Measurements from ENCODE around the gene HMX1.

Gene HMX1

DNA sequence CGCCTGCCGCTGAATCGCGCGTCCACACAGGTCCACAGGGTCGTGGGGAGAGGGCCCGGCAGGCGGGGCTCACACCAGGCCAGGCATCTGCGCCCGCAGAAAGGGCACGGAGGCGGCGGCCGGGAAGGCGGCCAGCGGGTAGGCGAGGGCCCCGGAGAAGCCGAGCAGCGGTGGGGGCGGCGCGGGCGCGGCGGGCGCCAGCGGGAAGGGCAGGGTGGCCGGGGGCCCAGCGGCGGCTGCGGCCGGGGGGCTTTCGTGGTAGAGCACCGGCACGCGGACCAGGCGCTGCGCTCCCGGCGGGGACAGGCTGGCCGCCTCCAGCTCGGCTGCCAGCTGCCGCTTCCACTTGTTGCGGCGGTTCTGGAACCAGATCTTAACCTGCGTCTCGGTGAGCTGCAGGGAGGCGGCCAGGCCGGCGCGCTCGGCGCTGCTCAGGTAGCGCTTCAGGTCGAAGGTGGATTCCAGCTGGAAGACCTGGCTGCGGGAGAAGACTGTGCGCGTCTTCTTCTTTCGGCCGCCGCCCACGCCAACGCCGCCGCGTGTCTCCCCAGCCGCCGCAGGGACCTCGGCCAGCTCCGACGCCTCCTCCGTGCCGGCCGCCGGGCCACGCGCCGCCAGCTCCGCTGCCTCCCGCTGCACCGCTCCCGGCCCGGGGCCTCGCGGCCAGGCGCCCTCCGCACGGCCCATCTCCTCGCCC lies 3.9 kb downstream of the HMX1 start:
- no peak for DNase-seq

- no peak for DNase-seq
Measured at GRCh38 chr4:8866828-8867623, 4.6 kb downstream of the HMX1 start.

DNA sequence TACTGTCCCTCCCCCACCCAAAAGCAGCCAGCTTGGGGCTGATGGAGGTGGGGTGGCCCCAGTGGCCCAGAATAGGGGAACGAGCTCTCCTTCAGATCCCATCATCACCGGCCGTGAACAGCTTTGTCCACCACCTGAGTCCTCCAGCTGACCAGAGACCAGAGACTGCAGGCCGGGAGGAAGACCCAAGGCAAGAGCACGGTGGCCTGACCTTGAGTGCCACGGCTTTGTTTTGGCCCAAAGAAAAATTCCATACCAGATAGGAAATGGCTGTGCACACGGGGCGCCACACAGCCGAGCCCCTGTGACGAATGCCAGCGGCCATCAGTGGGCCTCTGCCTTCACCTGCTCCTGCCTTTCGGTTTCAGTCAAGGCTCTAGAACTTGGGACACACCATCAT lies 5.2 kb downstream of the HMX1 start:
- DNase-seq = no peak

GRCh38 chr4:8865681-8866310 lies 5.8 kb downstream of the HMX1 start:
- DNase-seq = no peak

- DNase-seq = no peak
Measured at GRCh38 chr4:8864912-8865680, 6.5 kb downstream of the HMX1 start.

DNA sequence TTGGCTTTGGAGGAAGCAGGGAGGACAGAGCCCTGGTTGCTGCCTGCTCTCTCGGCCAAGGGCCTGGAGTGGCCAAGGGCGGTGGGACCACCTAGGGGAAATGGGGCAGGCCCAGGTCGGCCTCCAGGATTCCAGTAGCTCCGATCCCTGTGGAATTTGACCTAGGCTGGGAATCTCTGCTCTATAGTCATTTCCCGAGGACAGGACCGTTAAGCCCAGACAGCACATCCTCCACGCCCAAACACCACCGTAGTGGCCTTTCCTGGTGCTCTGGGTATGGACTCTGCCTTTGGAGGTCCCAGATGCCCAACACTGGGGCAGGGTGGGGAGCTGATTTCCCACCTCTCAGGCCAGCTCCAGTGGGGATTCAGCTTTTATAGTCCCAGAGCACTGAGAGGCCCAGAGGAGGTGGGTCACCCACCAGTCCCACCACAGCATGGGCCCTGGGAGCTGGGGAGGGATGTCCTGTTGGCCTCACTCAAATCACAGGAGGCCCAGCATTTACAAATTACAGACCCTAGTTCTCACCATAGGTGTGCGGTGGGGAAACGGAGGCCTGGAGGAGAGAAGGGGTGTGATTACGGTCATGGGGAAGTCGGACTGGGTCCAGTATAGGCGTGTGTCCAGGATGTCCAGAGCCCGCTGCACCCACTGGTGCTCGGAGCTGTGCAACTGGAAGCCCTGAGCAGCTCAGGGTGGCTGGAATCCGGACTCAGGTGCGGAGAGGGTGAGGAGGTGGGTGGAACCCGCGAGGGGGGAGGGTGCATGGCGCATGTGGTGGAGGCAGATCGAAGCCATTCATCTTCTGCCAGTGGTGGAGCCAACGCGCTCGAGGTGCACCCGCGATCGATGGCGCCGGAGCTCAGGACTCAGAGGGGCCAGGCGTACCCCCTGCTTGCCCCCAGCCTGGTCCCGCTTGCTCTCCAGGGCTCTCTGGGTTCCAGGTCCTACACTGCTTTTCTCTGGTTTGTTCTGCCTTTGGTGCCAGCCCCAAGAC lies 7.7 kb downstream of the HMX1 start:
- DNase-seq = no peak

- DNase-seq = no peak
Measured at GRCh38 chr4:8862800-8863685, 8.6 kb downstream of the HMX1 start.

DNA sequence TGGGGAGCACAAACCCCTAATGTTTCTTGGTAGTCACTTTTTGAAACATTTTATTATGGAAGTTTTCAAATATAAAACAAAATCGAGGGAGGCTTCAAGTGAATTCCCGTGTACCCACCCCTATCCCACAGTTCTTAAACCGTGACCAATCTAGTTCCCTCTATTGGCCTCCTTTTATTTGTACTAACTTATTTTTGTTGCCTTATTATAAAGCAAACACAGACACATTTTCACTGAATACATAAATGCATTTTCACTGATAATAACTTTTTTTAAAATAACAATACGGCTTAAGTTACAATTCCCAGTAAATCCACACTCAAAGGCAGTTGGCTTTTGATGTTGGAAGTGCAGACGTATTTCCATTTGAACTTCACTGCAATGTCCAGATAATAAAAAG lies 9.3 kb downstream of the HMX1 start:
- DNase-seq = no peak

DNA sequence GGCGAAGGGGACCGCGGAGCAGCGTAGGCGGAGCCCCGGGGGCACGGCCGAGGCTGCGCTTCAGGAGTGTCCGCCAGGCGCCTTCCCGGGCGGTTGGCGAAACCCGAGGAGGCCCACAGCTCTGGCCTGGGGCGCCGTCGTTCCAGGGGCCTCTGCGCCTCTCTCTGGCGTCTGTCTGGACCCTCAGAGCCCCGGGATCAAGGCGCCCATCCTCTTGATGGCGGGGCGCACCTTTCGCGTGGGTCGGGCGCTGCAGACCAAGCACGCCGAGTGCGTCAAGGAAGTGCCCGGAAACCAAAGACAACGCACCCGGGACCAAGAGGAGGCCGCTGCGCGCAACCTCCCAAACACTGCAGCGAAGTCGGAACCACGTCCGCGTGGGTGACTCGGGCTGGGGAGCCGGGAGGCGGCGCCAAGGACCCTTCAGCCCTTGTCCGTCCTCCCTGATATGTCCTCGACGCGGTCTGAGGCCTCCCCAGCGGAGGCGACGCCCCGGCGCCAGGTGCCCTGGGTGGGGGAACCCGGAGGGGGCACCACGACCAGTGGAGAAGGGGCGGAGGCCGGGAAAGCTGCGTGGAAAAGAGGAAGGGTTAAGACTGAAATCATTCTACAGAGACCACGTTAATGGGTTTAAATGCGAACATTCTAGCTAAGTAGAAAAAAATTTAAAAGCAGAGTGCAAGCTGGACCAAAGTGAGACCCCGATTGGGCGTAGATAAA lies 9.9 kb downstream of the HMX1 start:
- no peak for DNase-seq

- no peak for DNase-seq
Measured at GRCh38 chr4:8860892-8861575, 10.6 kb downstream of the HMX1 start.

DNA sequence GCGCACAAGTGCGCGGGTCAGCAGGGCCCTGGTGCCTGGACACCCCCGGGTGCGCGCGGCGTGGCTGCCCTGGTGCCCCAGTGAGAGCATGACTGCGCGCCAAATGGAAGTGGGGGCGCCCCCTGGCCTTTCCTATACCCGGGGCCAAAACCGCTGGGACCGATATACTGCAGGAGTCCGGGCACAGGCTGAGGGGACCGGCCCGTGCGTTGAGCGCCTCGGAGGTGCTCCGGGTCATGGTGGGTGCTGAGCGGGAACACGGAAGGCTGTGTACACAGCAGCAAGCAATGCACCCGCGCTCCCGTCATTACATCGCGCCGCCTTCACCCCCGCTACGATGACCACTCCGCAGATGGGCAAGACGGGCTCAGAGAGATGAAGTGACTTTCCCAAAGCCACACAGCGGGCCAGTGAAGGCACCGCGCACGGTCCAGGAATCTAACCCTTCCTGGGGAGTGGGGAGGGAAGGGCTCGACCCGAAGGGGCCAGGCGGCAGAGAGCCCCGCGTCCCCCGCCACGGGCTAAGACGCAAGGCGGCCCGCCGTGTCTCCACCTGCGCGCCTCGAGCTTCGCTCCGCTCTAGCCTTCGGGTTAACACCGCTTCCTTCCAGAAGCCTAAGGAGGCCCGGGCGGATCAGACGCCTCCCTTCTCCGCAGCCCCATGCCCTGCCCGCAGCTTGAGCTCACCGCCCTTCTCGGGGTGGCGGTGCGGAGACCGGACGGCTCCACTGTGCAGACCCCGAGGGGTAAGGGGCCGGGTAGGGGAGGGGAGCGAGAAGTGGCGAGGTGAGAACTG lies 11.3 kb downstream of the HMX1 start:
- no peak for DNase-seq

DNA sequence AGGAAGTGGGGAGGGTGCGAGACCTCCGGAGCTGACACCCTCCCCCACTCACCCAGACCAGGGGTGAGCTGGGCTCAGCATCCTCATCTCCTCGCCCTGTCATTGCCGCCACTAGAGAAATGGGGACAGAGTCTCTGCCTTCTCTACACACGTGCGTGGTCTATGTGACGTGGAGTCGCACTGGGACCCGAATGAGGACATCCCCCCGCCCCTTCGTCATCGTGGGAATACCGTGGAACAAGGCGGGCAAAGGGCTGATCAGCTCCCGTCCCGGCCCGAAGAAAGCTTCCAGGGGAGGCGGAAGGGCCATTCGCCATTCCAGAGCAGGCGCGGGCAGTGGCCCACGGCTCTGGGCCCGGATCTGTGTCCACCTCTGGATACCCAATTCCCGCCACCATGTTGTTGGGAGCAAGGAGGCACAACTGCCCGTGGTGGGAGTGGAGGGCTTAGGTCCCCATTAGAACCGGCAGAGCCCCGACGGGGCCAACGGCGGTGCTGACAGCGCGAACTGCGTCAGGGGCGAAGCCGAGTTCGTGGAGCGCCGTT lies 12.0 kb downstream of the HMX1 start:
- no peak for DNase-seq

DNA sequence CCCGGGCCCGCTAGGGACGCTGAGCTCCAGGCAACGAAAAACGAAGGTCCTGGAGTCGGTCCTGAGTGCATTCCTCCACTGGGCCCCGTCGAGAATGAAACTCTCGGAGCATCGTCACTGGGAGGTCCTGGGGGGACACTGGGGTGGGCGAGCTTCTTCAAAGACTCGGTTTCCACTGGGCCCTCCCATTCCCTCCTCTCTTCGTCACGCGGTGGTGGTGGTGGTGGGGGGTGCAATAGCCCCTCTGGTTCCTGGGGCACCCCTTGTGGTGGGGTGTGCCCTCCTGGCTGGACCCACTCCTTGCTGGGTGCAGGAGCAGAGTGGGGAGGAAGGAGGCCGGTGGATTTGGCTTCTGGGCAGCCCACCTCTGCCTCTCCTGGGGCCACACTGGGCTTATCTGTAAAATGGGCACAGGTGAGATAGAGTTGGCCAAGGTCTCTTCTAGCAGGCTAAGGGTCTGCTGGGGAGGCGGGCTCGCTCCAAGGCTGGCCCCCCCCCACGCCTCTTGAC lies 12.9 kb downstream of the HMX1 start:
- no peak for DNase-seq

DNA sequence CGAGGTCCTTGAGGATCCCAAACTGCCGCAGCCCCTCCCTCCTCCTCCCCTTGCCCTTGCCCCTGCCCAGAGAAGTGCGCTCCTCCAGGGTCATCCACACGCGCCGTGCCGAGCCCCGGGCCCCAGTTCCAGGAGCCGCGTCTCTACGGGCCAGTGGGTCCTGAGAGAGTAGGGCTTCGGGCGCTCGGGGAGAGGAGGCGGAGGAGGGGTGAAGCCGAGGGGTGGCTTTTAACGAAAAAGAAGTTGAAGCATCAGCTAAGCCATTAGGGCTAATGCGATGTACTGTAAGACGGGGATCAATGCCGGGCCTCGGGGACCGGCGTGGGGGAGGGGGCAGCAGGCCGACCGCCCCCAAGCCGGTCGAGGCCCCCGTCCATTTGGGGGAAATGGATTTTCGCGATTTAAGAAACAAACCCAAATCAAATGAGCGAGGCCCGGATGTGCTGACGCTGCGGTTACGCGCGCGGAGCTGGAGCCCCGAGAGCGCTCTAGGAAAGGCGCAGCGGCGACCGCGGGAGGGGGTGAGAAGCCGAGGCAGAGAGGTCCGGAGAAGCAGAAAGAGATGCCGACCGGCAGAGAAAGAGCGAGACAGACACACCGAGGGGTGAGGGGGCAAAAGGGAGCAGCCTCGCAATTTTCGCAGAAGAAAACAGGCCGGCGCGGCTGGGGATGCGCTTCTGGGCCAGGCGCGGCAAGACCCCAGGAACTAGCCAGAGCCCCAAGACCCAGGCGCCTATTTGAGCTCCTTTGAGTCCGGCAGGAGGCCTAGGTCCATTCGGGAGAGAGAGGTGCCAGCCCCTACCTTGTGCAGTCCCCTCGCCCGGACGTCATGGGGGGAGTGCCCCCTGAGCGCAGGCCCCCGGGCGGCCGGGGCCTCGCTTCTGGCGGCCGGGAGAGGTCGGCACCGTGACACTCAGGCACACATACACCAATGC lies 13.6 kb downstream of the HMX1 start:
- DNase-seq = no peak

DNA sequence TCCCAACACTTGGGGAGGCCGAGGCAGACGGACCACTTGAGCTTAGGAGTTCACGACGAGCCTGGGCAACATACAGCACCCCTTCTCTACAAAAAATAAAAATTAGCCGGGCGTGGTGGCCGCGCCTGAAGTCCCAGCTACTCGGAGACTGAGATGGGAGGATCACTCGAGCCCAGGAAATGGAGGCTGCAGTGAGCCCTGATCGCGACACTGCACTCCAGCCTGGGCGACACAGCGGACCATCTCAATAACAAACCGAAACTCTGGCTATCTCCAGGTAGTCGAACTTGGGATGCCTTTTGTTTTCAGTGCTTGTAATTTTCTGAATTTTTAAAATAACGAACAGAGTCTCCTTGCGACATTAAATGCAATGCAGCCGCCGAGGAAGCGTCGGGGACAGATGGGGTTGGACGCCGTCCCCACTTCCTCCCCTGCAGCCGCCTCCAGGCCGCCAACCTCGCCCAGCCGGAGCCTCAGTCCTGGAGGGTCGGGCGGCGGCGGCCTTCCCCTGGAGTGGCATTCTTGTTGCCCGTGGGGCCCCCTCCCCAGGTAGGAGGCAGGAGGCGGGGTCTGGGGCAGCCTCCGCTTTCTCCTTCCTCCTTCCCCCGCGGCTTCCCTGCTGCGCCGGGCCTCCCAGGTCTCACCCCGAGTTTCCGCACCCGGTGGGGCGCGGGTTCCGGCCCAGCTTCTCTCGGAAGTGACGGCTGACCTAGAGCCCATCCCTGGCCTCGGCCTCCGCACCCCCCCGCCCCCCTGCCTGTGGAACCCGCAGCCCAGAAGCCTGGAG lies 14.6 kb downstream of the HMX1 start:
- no peak for DNase-seq

DNA sequence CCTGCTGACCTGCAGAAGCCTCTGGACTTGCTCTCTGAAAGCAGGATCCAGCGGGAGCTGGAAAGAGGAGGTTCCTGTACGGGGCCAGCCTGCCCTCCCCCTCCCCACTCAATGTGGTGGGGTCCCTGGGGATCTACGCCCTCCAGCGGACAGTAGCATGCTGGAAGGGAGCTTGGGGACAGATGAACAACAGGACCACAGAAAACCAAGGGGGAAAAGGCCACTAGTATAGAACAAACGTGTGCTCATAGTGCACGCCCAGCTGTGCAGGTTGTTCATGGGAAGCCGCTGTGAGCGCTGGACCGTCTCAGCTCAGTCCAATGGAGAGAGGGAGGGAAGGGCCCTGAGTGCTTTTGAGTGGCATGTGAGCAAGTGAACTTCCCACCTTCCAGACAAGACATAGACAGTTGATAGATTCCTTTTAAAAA lies 15.8 kb downstream of the HMX1 start:
- no peak for DNase-seq
